Measurements from ENCODE around the gene YOD1. TPM values are rescaled to one million over a fixed set of nuclear protein-coding genes. Genes with fewer than 3 reads are reported as not detected.
A peak's percentile ranks its signal among the peaks of the same experiment; 100 is the strongest.

YOD1 gene
- total RNA-seq, 2 donors from 2014 or later, result 8.3 to 14.4 TPM

GRCh38 chr1:207079706-207080241, 28.8 kb upstream of the YOD1 start:
- H3K36me3 Mint-ChIP-seq (ENCODE audit: low read depth), result peaks cover 2% of the 10 kb centered on the region
- DNase-seq (no peak), ATAC-seq (no peak)
- no peaks in the 10 kb centered on the region for H3K9me3 ChIP-seq (ENCODE audit: control insufficient read depth, low read length, poor library complexity, severe bottlenecking)
- H3K4me1 Mint-ChIP-seq, result peaks cover 5% of the 10 kb centered on the region
- no peak overlapping the region for H3K27ac Mint-ChIP-seq
- H3K27me3 Mint-ChIP-seq, result peaks cover 41% of the 10 kb centered on the region
- no peak overlapping the region for H3K4me3 Mint-ChIP-seq

GRCh38 chr1:207078578-207079132, 27.6 kb upstream of the YOD1 start:
- Mint-ChIP-seq H3K27ac (no peak overlapping the region), H3K4me3 (no peak overlapping the region), H3K27me3 (peaks cover 33% of the 10 kb centered on the region), H3K36me3 (ENCODE audit: low read depth) (peaks cover 2% of the 10 kb centered on the region), H3K4me1 (peaks cover 2% of the 10 kb centered on the region)
- ATAC-seq (no peak), DNase-seq (no peak)
- no peaks in the 10 kb centered on the region for H3K9me3 ChIP-seq (ENCODE audit: control insufficient read depth, low read length, poor library complexity, severe bottlenecking)

- Mint-ChIP-seq H3K27ac (no peak overlapping the region), H3K27me3 (peaks cover 23% of the 10 kb centered on the region), H3K36me3 (ENCODE audit: low read depth) (no peaks in the 10 kb centered on the region), H3K4me1 (no peaks in the 10 kb centered on the region), H3K4me3 (no peak overlapping the region)
- ATAC-seq (peak; percentile 92), DNase-seq (peak in 2 of 3 donors; percentile 15 to 53)
- H3K9me3 ChIP-seq (ENCODE audit: control insufficient read depth, low read length, poor library complexity, severe bottlenecking), result no peaks in the 10 kb centered on the region
Measured at GRCh38 chr1:207077470-207078377, 26.7 kb upstream of the YOD1 start.

- no peaks in the 10 kb centered on the region for H3K9me3 ChIP-seq (ENCODE audit: control insufficient read depth, low read length, poor library complexity, severe bottlenecking)
- peaks cover 16% of the 10 kb centered on the region for H3K27me3 Mint-ChIP-seq
- no peak overlapping the region for H3K27ac Mint-ChIP-seq
- DNase-seq (no peak), ATAC-seq (no peak)
- H3K4me1 Mint-ChIP-seq, result no peaks in the 10 kb centered on the region
- H3K36me3 Mint-ChIP-seq (ENCODE audit: low read depth), result no peaks in the 10 kb centered on the region
- H3K4me3 Mint-ChIP-seq, result no peak overlapping the region
Measured at GRCh38 chr1:207077012-207077411, 26.0 kb upstream of the YOD1 start.

GRCh38 chr1:207076181-207076955, 25.4 kb upstream of the YOD1 start:
- peaks cover 4% of the 10 kb centered on the region for H3K4me1 Mint-ChIP-seq
- peaks cover 16% of the 10 kb centered on the region for H3K27me3 Mint-ChIP-seq
- no peak for ATAC-seq

GRCh38 chr1:207073906-207074820, 23.2 kb upstream of the YOD1 start:
- Mint-ChIP-seq H3K4me3 (no peak overlapping the region), H3K36me3 (ENCODE audit: low read depth) (no peaks in the 10 kb centered on the region), H3K27ac (no peak overlapping the region), H3K4me1 (peaks cover 12% of the 10 kb centered on the region), H3K27me3 (peaks cover 16% of the 10 kb centered on the region)
- no peaks in the 10 kb centered on the region for H3K9me3 ChIP-seq (ENCODE audit: control insufficient read depth, low read length, poor library complexity, severe bottlenecking)
- no peak for ATAC-seq
- DNase-seq, result no peak

More at GRCh38 chr1:207076181-207076955, 25.4 kb upstream of the YOD1 start:
- Mint-ChIP-seq H3K27ac (no peak overlapping the region), H3K36me3 (ENCODE audit: low read depth) (no peaks in the 10 kb centered on the region), H3K4me3 (no peak overlapping the region)
- H3K9me3 ChIP-seq (ENCODE audit: control insufficient read depth, low read length, poor library complexity, severe bottlenecking), result no peaks in the 10 kb centered on the region
- no peak for DNase-seq

- Mint-ChIP-seq H3K36me3 (ENCODE audit: low read depth) (no peaks in the 10 kb centered on the region), H3K27me3 (peaks cover 12% of the 10 kb centered on the region), H3K4me1 (peaks cover 14% of the 10 kb centered on the region), H3K27ac (no peak overlapping the region), H3K4me3 (no peak overlapping the region)
- no peaks in the 10 kb centered on the region for H3K9me3 ChIP-seq (ENCODE audit: control insufficient read depth, low read length, poor library complexity, severe bottlenecking)
- DNase-seq (no peak), ATAC-seq (no peak)
Measured at GRCh38 chr1:207072233-207072632, 21.2 kb upstream of the YOD1 start.

GRCh38 chr1:207071426-207071825, 20.4 kb upstream of the YOD1 start:
- no peak for ATAC-seq
- no peaks in the 10 kb centered on the region for H3K36me3 Mint-ChIP-seq (ENCODE audit: low read depth)
- no peaks in the 10 kb centered on the region for H3K9me3 ChIP-seq (ENCODE audit: control insufficient read depth, low read length, poor library complexity, severe bottlenecking)
- DNase-seq, result no peak
- H3K27me3 Mint-ChIP-seq, result peaks cover 12% of the 10 kb centered on the region
- peaks cover 14% of the 10 kb centered on the region for H3K4me1 Mint-ChIP-seq
- H3K27ac Mint-ChIP-seq, result no peak overlapping the region
- no peak overlapping the region for H3K4me3 Mint-ChIP-seq

- DNase-seq, result no peak
Measured at GRCh38 chr1:207070811-207071210, 19.8 kb upstream of the YOD1 start.

GRCh38 chr1:207069858-207070506, 19.0 kb upstream of the YOD1 start:
- Mint-ChIP-seq H3K4me3 (no peak overlapping the region), H3K4me1 (peaks cover 14% of the 10 kb centered on the region), H3K27ac (no peak overlapping the region), H3K36me3 (ENCODE audit: low read depth) (no peaks in the 10 kb centered on the region), H3K27me3 (peaks cover 5% of the 10 kb centered on the region)
- no peaks in the 10 kb centered on the region for H3K9me3 ChIP-seq (ENCODE audit: control insufficient read depth, low read length, poor library complexity, severe bottlenecking)
- DNase-seq (no peak), ATAC-seq (no peak)

More at GRCh38 chr1:207070811-207071210, 19.8 kb upstream of the YOD1 start:
- H3K9me3 ChIP-seq (ENCODE audit: control insufficient read depth, low read length, poor library complexity, severe bottlenecking), result no peaks in the 10 kb centered on the region
- Mint-ChIP-seq H3K27ac (no peak overlapping the region), H3K4me3 (peak overlapping the region; percentile 28), H3K4me1 (peaks cover 14% of the 10 kb centered on the region), H3K36me3 (ENCODE audit: low read depth) (no peaks in the 10 kb centered on the region), H3K27me3 (peaks cover 9% of the 10 kb centered on the region)
- ATAC-seq, result peak; percentile 53

- Mint-ChIP-seq H3K36me3 (ENCODE audit: low read depth) (no peaks in the 10 kb centered on the region), H3K4me1 (peaks cover 14% of the 10 kb centered on the region), H3K4me3 (no peak overlapping the region), H3K27me3 (no peaks in the 10 kb centered on the region), H3K27ac (peak overlapping the region; percentile 89)
- ATAC-seq, result no peak
- no peaks in the 10 kb centered on the region for H3K9me3 ChIP-seq (ENCODE audit: control insufficient read depth, low read length, poor library complexity, severe bottlenecking)
- no peak for DNase-seq
Measured at GRCh38 chr1:207069061-207069460, 18.1 kb upstream of the YOD1 start.

- H3K27me3 Mint-ChIP-seq, result no peaks in the 10 kb centered on the region
- H3K27ac Mint-ChIP-seq, result no peak overlapping the region
- H3K4me3 Mint-ChIP-seq, result no peak overlapping the region
- no peaks in the 10 kb centered on the region for H3K9me3 ChIP-seq (ENCODE audit: control insufficient read depth, low read length, poor library complexity, severe bottlenecking)
- ATAC-seq (no peak), DNase-seq (no peak)
- peaks cover 14% of the 10 kb centered on the region for H3K4me1 Mint-ChIP-seq
- peaks cover 3% of the 10 kb centered on the region for H3K36me3 Mint-ChIP-seq (ENCODE audit: low read depth)
Measured at GRCh38 chr1:207067665-207068064, 16.7 kb upstream of the YOD1 start.
